Choroid plexus epithelial cell (primary cell): ENCODE results near the gene ECEL1.

Experiments used
- DNase-seq: peaks from one replicate; pipeline ENCODE4 v3.0.0-alpha.2; 2010; ENCODE audit warnings: low read depth
- H3K4me3 ChIP-seq: 2 replicates; pipeline ENCODE4 v1.5.1; 2011; ENCODE audit warnings: low read depth, mild to moderate bottlenecking, control low read depth, low read length, moderate library complexity
- CTCF ChIP-seq: conservative IDR thresholded peaks from 2 replicates; pipeline ENCODE4 v1.5.1; 2011; ENCODE audit warnings: low read depth, mild to moderate bottlenecking, control low read depth, inconsistent platforms, low read length, moderate library complexity

The ECEL1 gene

GRCh38 chr2:232459419-232460035 is 28.1 kb downstream of the ECEL1 start:
- H3K4me3 ChIP-seq, result no peak overlapping the region
- DNase-seq, result no peak
- no peak for TF ChIP-seq CTCF

- H3K4me3 ChIP-seq, result no peak overlapping the region
- DNase-seq, result no peak
- TF ChIP-seq CTCF, result no peak
Observed at GRCh38 chr2:232458661-232459418, 28.8 kb downstream of the ECEL1 start.

DNA sequence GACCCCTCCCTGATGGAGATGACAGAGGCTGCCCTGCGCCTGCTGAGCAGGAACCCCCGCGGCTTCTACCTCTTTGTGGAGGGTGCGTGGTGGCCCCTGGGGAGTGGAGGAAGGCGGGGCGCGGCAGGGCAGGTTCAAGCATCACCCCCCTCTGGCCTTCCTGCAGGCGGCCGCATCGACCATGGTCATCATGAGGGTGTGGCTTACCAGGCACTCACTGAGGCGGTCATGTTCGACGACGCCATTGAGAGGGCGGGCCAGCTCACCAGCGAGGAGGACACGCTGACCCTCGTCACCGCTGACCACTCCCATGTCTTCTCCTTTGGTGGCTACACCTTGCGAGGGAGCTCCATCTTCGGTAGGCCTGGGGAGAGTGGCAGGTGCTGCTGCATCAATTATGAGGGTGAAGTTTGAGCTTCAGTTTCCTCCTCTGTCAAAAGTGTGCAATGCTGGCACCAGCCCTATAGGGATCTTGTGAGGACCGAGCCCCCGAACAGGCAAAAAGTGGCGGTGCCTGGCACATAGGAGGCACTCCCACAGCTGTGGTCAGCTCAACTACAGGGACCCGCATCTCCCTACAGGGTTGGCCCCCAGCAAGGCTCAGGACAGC is 29.5 kb downstream of the ECEL1 start:
- DNase-seq, result no peak
- H3K4me3 ChIP-seq, result no peak overlapping the region
- no peak for TF ChIP-seq CTCF

GRCh38 chr2:232457121-232458011 is 30.3 kb downstream of the ECEL1 start:
- no peak for DNase-seq
- no peak for TF ChIP-seq CTCF
- H3K4me3 ChIP-seq, result no peak overlapping the region

- H3K4me3 ChIP-seq, result no peak overlapping the region
- no peak for TF ChIP-seq CTCF
Observed at GRCh38 chr2:232456296-232457120, 31.1 kb downstream of the ECEL1 start.

More at GRCh38 chr2:232456296-232457120, 31.1 kb downstream of the ECEL1 start:
- DNase-seq, result no peak
